H1 (cell line): Measurements from ENCODE around the gene TTC27. TPM values are rescaled to one million over a fixed set of nuclear protein-coding genes. Genes with fewer than 3 reads are reported as not detected.

Experiments
- CTCF ChIA-PET: fragments of 300-600 bp; sonication (Branson Sonifier 250); formaldehyde crosslinking; loops from one replicate; lab custom pipeline; 2021; ENCODE audit not compliant: partially characterized antibody; lab: Charles Lee
- POLR2A ChIA-PET: fragments of 300-600 bp; sonication (Branson Sonifier 250); formaldehyde crosslinking; loops from one replicate; lab custom pipeline; 2021; ENCODE audit warnings: inconsistent platforms; ENCODE audit not compliant: partially characterized antibody; lab: Charles Lee
- DNase-seq, 2 experiments: peaks; one replicate each; pipeline versions ENCODE4 v3.0.0 to v3.0.0-alpha.2; 2010 to 2022; ENCODE audit warnings: low spot score in 2 of 2, low read depth in 1 of 2, mixed read lengths in 1 of 2
- FAIRE-seq: peaks from 2 replicates; lab custom pipeline; 2011; peaks lifted over from hg19 to GRCh38; lab: Jason Lieb, UNC
- H2AFZ ChIP-seq: 2 replicates; pipeline ENCODE4 v1.8.1; 2012; ENCODE audit warnings: low read length, inconsistent platforms
- H2AK5ac ChIP-seq: 2 replicates; pipeline ENCODE4 v1.6.1; 2013; ENCODE audit warnings: low read depth, low read length
- H2BK120ac ChIP-seq: replicated peaks from 2 replicates; pipeline ENCODE3; 2013; ENCODE audit warnings: low read depth, low read length, inconsistent platforms
- H2BK12ac ChIP-seq: 2 replicates; pipeline ENCODE4 v1.6.1; 2013; ENCODE audit warnings: low read depth, low read length
- H2BK15ac ChIP-seq: 2 replicates; pipeline ENCODE4 v1.6.1; 2013; ENCODE audit warnings: low read length
- H2BK20ac ChIP-seq: 2 replicates; pipeline ENCODE4 v1.6.1; 2013; ENCODE audit warnings: low read length
- H2BK5ac ChIP-seq: 2 replicates; pipeline ENCODE4 v1.6.1; 2013; ENCODE audit warnings: low read depth, low read length
- H3K14ac ChIP-seq: 2 replicates; pipeline ENCODE4 v1.6.1; 2013; ENCODE audit warnings: inconsistent platforms; ENCODE audit not compliant: insufficient read length
- H3K18ac ChIP-seq: 2 replicates; pipeline ENCODE4 v1.6.1; 2013; ENCODE audit warnings: low read length; ENCODE audit errors: extremely low read depth
- H3K23ac ChIP-seq: 2 replicates; pipeline ENCODE4 v1.6.1; 2013; ENCODE audit warnings: inconsistent platforms; ENCODE audit not compliant: insufficient read length
- H3K23me2 ChIP-seq: 2 replicates; pipeline ENCODE4 v1.6.1; 2013; ENCODE audit warnings: low read depth, low read length
- H3K27ac ChIP-seq: 2 replicates; pipeline ENCODE4 v1.6.1; 2011; ENCODE audit warnings: low read depth, low read length, inconsistent platforms
- H3K27me3 ChIP-seq, 4 experiments: replicated peaks in 1 of 4; 1 replicate in 1 of 4; 2 replicates in 3 of 4; pipeline versions ENCODE4 v1.6.1 to v1.8.1; 2011 to 2013; ENCODE audit warnings: low read length in 3 of 4, mild to moderate bottlenecking in 3 of 4, inconsistent platforms in 2 of 4, mixed read lengths in 2 of 4, moderate library complexity in 1 of 4; ENCODE audit not compliant: control insufficient read depth in 3 of 4, insufficient read depth in 3 of 4; ENCODE audit errors: extremely low read depth in 1 of 4
- H3K36me3 ChIP-seq, 4 experiments: 2 replicates each; pipeline versions ENCODE4 v1.6.1 to v1.8.1; 2011 to 2013; ENCODE audit warnings: mild to moderate bottlenecking in 4 of 4, low read length in 3 of 4, moderate library complexity in 2 of 4, control low read depth in 1 of 4, inconsistent platforms in 1 of 4; ENCODE audit not compliant: insufficient read depth in 4 of 4, control insufficient read depth in 2 of 4
- H3K4ac ChIP-seq: replicated peaks from 2 replicates; pipeline ENCODE3; 2013; ENCODE audit warnings: low read length, low read depth, mixed read lengths, inconsistent platforms; ENCODE audit not compliant: insufficient read length
- H3K4me1 ChIP-seq, 4 experiments: replicated peaks in 1 of 4; 1 replicate in 1 of 4; 2 replicates in 3 of 4; pipeline versions ENCODE4 v1.6.1 to v1.8.1; 2011 to 2013; ENCODE audit warnings: low read length in 3 of 4, inconsistent platforms in 2 of 4, mixed read lengths in 1 of 4; ENCODE audit not compliant: insufficient read depth in 4 of 4, control insufficient read depth in 3 of 4
- H3K4me2 ChIP-seq, 2 experiments: 2 replicates each; pipeline versions ENCODE4 v1.6.1 to v1.8.1; 2011 to 2013; ENCODE audit warnings: low read depth in 2 of 2, low read length in 2 of 2, control low read depth in 1 of 2, inconsistent platforms in 1 of 2, mild to moderate bottlenecking in 1 of 2; ENCODE audit not compliant: insufficient read depth in 1 of 2
- H3K4me3 ChIP-seq, 4 experiments: fragments of 200-600, 300-600 bp in 1 of 4; sonication (generic), shearing (Covaris generic), sonication (Bioruptor Twin) in 1 of 4; 2 replicates each; pipeline versions ENCODE4 v1.5.1 to v1.8.1; 2011 to 2016; ENCODE audit warnings: low read length in 4 of 4, low read depth in 3 of 4, control low read depth in 2 of 4, inconsistent platforms in 2 of 4, mild to moderate bottlenecking in 2 of 4, mixed read lengths in 1 of 4, moderate library complexity in 1 of 4; ENCODE audit not compliant: insufficient read depth in 2 of 4; ENCODE audit errors: extremely low read depth in 1 of 4
- H3K56ac ChIP-seq: replicated peaks from 2 replicates; pipeline ENCODE3; 2013; ENCODE audit warnings: low read depth, mild to moderate bottlenecking, mixed read lengths, low read length, inconsistent platforms; ENCODE audit not compliant: insufficient read length
- H3K79me1 ChIP-seq: 2 replicates; pipeline ENCODE4 v1.6.1; 2013; ENCODE audit warnings: low read depth, low read length, control low read depth
- H3K79me2 ChIP-seq, 2 experiments: 2 replicates each; pipeline versions ENCODE4 v1.6.1 to v1.8.1; 2012 to 2013; ENCODE audit warnings: low read length in 2 of 2, mild to moderate bottlenecking in 2 of 2, inconsistent platforms in 1 of 2; ENCODE audit not compliant: insufficient read depth in 2 of 2, control insufficient read depth in 1 of 2
- H3K9ac ChIP-seq, 4 experiments: replicated peaks in 1 of 4; 1 replicate in 1 of 4; 2 replicates in 3 of 4; pipeline versions ENCODE4 v1.6.1 to v1.8.1; 2011 to 2013; ENCODE audit warnings: low read depth in 3 of 4, low read length in 3 of 4, control low read depth in 2 of 4, mild to moderate bottlenecking in 2 of 4, moderate library complexity in 2 of 4, inconsistent platforms in 1 of 4; ENCODE audit errors: extremely low read depth in 1 of 4
- H3K9me3 ChIP-seq, 2 experiments: 2 replicates each; pipeline versions ENCODE4 v1.6.1 to v1.8.1; 2012 to 2013; ENCODE audit warnings: mild to moderate bottlenecking in 2 of 2, moderate library complexity in 2 of 2, control low read depth in 1 of 2, inconsistent platforms in 1 of 2, low read depth in 1 of 2, low read length in 1 of 2, mixed read lengths in 1 of 2; ENCODE audit not compliant: insufficient read depth in 2 of 2
- H4K20me1 ChIP-seq, 2 experiments: replicated peaks in 1 of 2; 2 replicates each; pipeline versions ENCODE3 to v1.8.1; 2011 to 2013; ENCODE audit warnings: inconsistent platforms in 2 of 2, low read length in 2 of 2, mild to moderate bottlenecking in 1 of 2; ENCODE audit not compliant: insufficient read depth in 2 of 2, control insufficient read depth in 1 of 2
- H4K5ac ChIP-seq: 2 replicates; pipeline ENCODE4 v1.6.1; 2013; ENCODE audit warnings: low read length, low read depth, mixed read lengths, inconsistent platforms; ENCODE audit not compliant: insufficient read length
- H4K8ac ChIP-seq: 2 replicates; pipeline ENCODE4 v1.8.0; 2013; ENCODE audit warnings: mild to moderate bottlenecking, moderate library complexity, low read length, inconsistent platforms; ENCODE audit not compliant: insufficient read depth; ENCODE audit errors: extremely low read depth
- H4K91ac ChIP-seq: replicated peaks from 2 replicates; pipeline ENCODE3; 2013; ENCODE audit warnings: low read length, mixed read lengths, inconsistent platforms; ENCODE audit not compliant: insufficient read length
- ATF3 ChIP-seq: IDR thresholded peaks from 2 replicates; pipeline ENCODE4 v1.6.1; 2011; ENCODE audit warnings: low read depth, mild to moderate bottlenecking, low read length; ENCODE audit not compliant: insufficient read depth
- BACH1 ChIP-seq: IDR thresholded peaks from 2 replicates; pipeline ENCODE4 v1.6.1; 2012; ENCODE audit warnings: low read length, improper control_type of control experiment
- BRCA1 ChIP-seq: IDR thresholded peaks from 2 replicates; pipeline ENCODE4 v1.6.1; 2012; ENCODE audit warnings: low read depth, low read length, improper control_type of control experiment
- CBX5 ChIP-seq: fragments of 300-800, 300-1000 bp; sonication (generic); IDR thresholded peaks from 2 replicates; pipeline ENCODE4 v1.7.1; 2016; ENCODE audit warnings: antibody characterized with exemption, low read length, low read depth
- CBX8 ChIP-seq: fragments of 300-800, 300-1000 bp; sonication (generic); IDR thresholded peaks from 2 replicates; pipeline ENCODE4 v1.7.1; 2016; ENCODE audit warnings: low read depth, low read length, borderline replicate concordance
- CHD2 ChIP-seq: IDR thresholded peaks from 2 replicates; pipeline ENCODE4 v1.6.1; 2012; ENCODE audit warnings: low read length, improper control_type of control experiment
- CTBP2 ChIP-seq: IDR thresholded peaks from 2 replicates; pipeline ENCODE4 v1.7.0; 2011; ENCODE audit warnings: borderline replicate concordance, mild to moderate bottlenecking, moderate library complexity, mixed read lengths, low read length; ENCODE audit not compliant: insufficient read depth, insufficient read length
- FOSL1 ChIP-seq: IDR thresholded peaks from 2 replicates; pipeline ENCODE4 v1.6.1; 2011; ENCODE audit warnings: mild to moderate bottlenecking, low read depth, low read length, moderate library complexity; ENCODE audit not compliant: insufficient read depth
- HDAC6 ChIP-seq: IDR thresholded peaks from one replicate; pipeline ENCODE4 v1.7.1; 2012; ENCODE audit warnings: low read depth, mild to moderate bottlenecking, inconsistent platforms, low read length, moderate library complexity
- NANOG ChIP-seq: IDR thresholded peaks from 2 replicates; pipeline ENCODE4 v1.6.1; 2011; ENCODE audit warnings: low read length, low read depth, mild to moderate bottlenecking, inconsistent platforms; ENCODE audit not compliant: insufficient read depth, poor library complexity, severe bottlenecking
- SRF ChIP-seq: IDR thresholded peaks from 2 replicates; pipeline ENCODE4 v1.6.1; 2011; ENCODE audit warnings: mild to moderate bottlenecking, low read depth, low read length, moderate library complexity
- TBP ChIP-seq: IDR thresholded peaks from 2 replicates; pipeline ENCODE4 v1.6.1; 2011; ENCODE audit warnings: low read depth, low read length, improper control_type of control experiment
- WGBS, 2 experiments: shearing (Covaris generic) in 1 of 2; methylation state at CpG; one replicate each; pipeline versions ENCODE4 v1.1.6 to v1.1.7; 2013 to 2015; ENCODE audit warnings: low lambda C conversion rate in 2 of 2, mixed read lengths in 2 of 2, inconsistent platforms in 1 of 2, low coverage in 1 of 2, missing lambda C conversion rate in 1 of 2; ENCODE audit not compliant: insufficient replicate concordance in 2 of 2, insufficient coverage in 1 of 2, insufficient read length in 1 of 2; ENCODE audit errors: extremely low coverage in 1 of 2, missing lambda C conversion rate in 1 of 2; 5-methylcytosine and 5-hydroxymethylcytosine counted together
- polyA plus RNA-seq, 7 experiments: library from polyadenylated mRNA; depleted of rRNA in 3 of 7; stranded (reverse) in 5 of 7; unstranded in 2 of 7; fragments of >200 nt in 5 of 7; fragments of 200-250 nt in 2 of 7; gene quantifications; 1 replicate in 5 of 7; 2 replicates in 1 of 7; 4 replicates in 1 of 7; pipeline versions ENCODE4 v1.2.1 to v1.2.3, GENCODE V29; 2011 to 2013; ENCODE audit warnings: missing spikeins in 2 of 7, mixed read lengths in 2 of 7
- total RNA-seq: library from RNA; stranded (reverse); fragmentation: NEBNext Ultra II Directional; extraction: Animal tissue kit (Norgen Biotek cat#: 25700); gene quantifications from 2 replicates; pipeline ENCODE4 v1.2.1, GENCODE V29; 2021
- TF ChIP-seq, protein P1 (sequence below): IDR thresholded peaks from 2 replicates; pipeline ENCODE4 v1.6.1; 2011; ENCODE audit warnings: low read length, improper control_type of control experiment

Gene TTC27
- total and polyA plus RNA-seq, 2 of the 8 experiments (the other 6 are each of a cell fraction or from before 2014, with no cell fraction given) = 13.8 to 29.1 TPM

DNA sequence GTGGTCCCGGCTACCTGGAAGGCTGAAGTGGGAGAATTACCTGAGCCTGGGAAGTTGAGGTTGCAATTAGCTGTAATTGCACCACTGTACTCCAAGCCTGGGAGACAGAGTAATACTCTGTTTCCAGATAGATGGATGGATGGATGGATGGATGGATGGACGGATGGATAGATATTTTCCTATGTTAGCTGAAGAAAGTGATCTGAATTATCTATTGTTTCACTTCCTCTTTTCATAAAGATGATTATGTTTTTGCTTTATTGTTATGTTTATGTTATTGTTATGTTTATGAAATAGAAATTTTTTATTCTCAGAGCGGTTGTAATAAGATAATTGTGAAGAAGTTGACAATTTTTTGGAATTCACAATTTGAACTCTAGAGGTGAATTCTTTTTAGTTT lies 33.3 kb upstream of the TTC27 start:
- Histone ChIP-seq H3K79me1 (no peaks in the 10 kb centered on the region), H2BK12ac (no peak overlapping the region), H3K23me2 (no peaks in the 10 kb centered on the region), H3K4me1 (no peaks in the 10 kb centered on the region), H3K18ac (no peak overlapping the region), H3K79me2 (no peaks in the 10 kb centered on the region), H3K36me3 (peaks cover 0 to 13% (median 1%) of the 10 kb centered on the region in 4 experiments; a peak in 2 of 8 replicates), H3K56ac (peak overlapping the region; percentile 6), H3K4ac (no peak overlapping the region), H4K20me1 (no peaks in the 10 kb centered on the region), H4K91ac (no peak overlapping the region), H3K9ac (no peak overlapping the region; a peak in 1 of 7 replicates), H3K14ac (no peak overlapping the region), H2BK20ac (no peak overlapping the region), H3K4me3 (no peak overlapping the region), H3K23ac (no peak overlapping the region), H3K9me3 (no peaks in the 10 kb centered on the region), H3K27ac (no peak overlapping the region), H2AK5ac (no peak overlapping the region), H4K5ac (no peak overlapping the region), H4K8ac (no peak overlapping the region), H2BK5ac (no peak overlapping the region), H3K27me3 (no peaks in the 10 kb centered on the region), H3K4me2 (no peak overlapping the region), H2AFZ (no peak overlapping the region), H2BK15ac (no peak overlapping the region), H2BK120ac (no peak overlapping the region)
- ChIA-PET POLR2A (no interaction called here), CTCF (interaction anchor here (0.7 kb wide), 1 partner anchor 30 kb away, joined by 3 read pairs; no protein-coding TSS in a partner anchor)
- FAIRE-seq (no peak), DNase-seq (no peak)
- 90 to 100% methylated on average over 1 to 3 of the region's 3 CpGs for WGBS, 2 experiments
- TF ChIP-seq HDAC6 (no peak), BRCA1 (no peak), NANOG (no peak), CBX8 (no peak), FOSL1 (no peak), ATF3 (no peak), CHD2 (no peak), BACH1 (no peak), SRF (no peak), TBP (no peak), CBX5 (no peak), CTBP2 (no peak)
- TF ChIP-seq, protein P1, sequence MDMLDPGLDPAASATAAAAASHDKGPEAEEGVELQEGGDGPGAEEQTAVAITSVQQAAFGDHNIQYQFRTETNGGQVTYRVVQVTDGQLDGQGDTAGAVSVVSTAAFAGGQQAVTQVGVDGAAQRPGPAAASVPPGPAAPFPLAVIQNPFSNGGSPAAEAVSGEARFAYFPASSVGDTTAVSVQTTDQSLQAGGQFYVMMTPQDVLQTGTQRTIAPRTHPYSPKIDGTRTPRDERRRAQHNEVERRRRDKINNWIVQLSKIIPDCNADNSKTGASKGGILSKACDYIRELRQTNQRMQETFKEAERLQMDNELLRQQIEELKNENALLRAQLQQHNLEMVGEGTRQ = no peak
